NB4 (cell line): ENCODE results near the gene SLCO3A1.

Source experiments
- DNase-seq: peaks from one replicate; pipeline ENCODE4 v3.0.0; 2010; ENCODE audit warnings: low read depth
- H3K4me3 ChIP-seq: one replicate; pipeline ENCODE4 v1.5.1; 2011; ENCODE audit warnings: mild to moderate bottlenecking, low read depth, low read length, moderate library complexity
- MYC ChIP-seq: IDR thresholded peaks from 2 replicates; pipeline ENCODE4 v1.6.1; 2011; ENCODE audit warnings: low read depth, low read length
- POLR2A ChIP-seq: IDR thresholded peaks from 2 replicates; pipeline ENCODE4 v1.6.1; 2011; ENCODE audit warnings: mild to moderate bottlenecking; ENCODE audit not compliant: insufficient read length; ENCODE audit errors: extremely low read depth
- TF ChIP-seq, protein P1 (sequence below): IDR thresholded peaks from one replicate; pipeline ENCODE4 v1.5.1; 2012; ENCODE audit warnings: low read depth, low read length
- TF ChIP-seq, protein P2 (sequence below): IDR thresholded peaks from 2 replicates; pipeline ENCODE4 v1.6.1; 2011; ENCODE audit warnings: low read depth, low read length

SLCO3A1 gene

DNA sequence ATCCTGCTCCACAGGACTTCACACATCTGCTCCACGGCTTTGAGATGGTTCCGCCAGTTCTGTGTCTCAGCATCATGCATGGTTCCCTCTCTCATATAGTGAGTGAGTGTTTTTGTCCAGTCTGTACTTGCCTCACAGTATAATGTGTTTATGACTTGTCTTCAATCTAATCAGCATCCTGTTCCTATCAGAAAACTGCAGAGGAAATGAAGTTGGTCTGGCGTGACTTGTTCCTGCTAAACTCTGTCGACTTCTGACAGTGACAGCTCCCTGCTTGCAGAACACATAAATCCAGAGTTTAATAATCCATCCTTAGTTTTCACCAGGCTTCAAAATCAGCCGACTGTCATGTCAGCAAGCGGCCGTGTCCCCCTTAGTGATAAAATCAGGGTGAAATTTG is 222.3 kb downstream of the SLCO3A1 start:
- H3K4me3 ChIP-seq, result no peak overlapping the region
- DNase-seq, result no peak
- TF ChIP-seq MYC (no peak), POLR2A (no peak)
- TF ChIP-seq, protein P1, sequence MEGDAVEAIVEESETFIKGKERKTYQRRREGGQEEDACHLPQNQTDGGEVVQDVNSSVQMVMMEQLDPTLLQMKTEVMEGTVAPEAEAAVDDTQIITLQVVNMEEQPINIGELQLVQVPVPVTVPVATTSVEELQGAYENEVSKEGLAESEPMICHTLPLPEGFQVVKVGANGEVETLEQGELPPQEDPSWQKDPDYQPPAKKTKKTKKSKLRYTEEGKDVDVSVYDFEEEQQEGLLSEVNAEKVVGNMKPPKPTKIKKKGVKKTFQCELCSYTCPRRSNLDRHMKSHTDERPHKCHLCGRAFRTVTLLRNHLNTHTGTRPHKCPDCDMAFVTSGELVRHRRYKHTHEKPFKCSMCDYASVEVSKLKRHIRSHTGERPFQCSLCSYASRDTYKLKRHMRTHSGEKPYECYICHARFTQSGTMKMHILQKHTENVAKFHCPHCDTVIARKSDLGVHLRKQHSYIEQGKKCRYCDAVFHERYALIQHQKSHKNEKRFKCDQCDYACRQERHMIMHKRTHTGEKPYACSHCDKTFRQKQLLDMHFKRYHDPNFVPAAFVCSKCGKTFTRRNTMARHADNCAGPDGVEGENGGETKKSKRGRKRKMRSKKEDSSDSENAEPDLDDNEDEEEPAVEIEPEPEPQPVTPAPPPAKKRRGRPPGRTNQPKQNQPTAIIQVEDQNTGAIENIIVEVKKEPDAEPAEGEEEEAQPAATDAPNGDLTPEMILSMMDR, result no peak
- TF ChIP-seq, protein P2, sequence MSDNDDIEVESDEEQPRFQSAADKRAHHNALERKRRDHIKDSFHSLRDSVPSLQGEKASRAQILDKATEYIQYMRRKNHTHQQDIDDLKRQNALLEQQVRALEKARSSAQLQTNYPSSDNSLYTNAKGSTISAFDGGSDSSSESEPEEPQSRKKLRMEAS, result no peak

DNA sequence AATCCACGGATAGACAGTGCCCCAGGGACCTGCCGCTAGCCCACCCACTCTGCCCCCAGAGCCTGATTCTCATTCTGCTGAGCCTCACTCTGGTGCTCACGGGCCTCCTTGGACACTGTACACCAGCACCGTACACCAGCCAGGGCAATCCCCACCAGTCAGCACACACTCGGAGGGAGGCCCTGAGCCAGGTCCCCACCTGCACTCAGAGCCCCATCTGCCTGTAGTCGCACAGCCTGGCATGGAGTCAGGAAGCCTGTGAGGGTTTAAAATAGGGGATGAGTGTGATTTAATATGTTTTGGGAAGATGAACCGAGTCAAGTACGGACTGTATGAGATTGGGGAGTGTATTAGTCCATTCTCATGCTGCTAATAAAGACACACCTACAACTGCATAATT is 223.0 kb downstream of the SLCO3A1 start:
- no peak for DNase-seq
- H3K4me3 ChIP-seq, result no peak overlapping the region
- TF ChIP-seq, protein P2, result no peak
- TF ChIP-seq POLR2A, result no peak
- TF ChIP-seq, protein P1, result no peak
- no peak for TF ChIP-seq MYC

DNA sequence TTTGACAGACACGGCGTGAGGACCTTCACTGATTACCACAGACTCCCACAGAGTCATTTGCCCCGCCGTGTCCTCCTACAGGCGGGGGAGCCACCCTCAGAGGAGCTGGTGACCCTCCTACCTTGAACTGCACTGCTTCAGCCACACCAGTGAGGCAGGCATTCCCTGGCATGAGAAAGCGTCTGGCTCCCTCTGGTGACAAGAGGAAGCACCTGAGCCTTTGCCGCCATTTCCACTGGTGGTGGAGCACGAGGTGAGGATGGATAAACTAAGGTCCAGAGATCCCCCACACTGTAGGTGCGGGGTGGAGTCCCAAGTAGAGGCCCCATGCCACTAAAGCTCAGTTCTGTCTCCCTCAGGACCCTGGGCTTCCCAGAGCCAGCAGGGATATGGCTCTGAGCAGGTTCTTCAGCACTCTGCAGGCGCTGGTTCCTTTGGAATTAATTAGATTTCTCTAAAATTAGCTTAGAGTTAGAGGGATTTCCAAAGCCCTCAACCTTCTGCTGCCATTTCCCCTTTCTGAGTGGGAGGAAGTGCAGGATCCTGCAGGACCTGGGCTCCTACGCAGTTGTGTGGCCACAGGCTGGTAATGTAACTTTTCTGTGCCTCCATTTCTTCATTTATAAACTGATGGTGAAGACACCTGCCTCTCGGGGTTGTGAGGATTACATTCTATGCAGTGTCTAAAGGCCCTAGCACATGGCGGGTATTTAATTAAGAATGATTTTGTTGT is 224.0 kb downstream of the SLCO3A1 start:
- H3K4me3 ChIP-seq, result no peak overlapping the region
- TF ChIP-seq, protein P1, result peak; percentile 84
- TF ChIP-seq, protein P2, result peak; percentile 84
- TF ChIP-seq MYC (peak; percentile 91), POLR2A (no peak)
- peak; percentile 80 for DNase-seq

DNA sequence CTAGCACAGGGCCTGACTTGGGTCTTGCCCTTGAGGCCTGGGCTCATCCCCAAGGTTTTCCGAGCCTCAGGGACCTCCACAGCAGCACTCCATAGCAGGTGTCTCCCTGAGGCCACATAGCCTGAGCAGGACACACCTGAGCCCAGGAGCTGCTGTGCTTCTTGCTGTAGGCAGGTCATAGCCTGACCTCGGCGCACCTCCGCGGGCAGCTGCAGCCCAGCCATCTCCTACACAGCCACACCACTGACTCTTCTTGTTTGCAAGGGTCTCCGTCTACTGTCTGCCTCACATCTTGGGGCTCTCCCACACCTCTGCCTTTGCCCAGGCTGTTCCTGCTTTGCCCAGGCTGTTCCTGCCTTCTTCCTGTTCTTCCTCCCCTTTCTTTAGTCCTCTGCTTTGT is 224.8 kb downstream of the SLCO3A1 start:
- no peak for DNase-seq
- H3K4me3 ChIP-seq, result no peak overlapping the region
- TF ChIP-seq, protein P1, result no peak
- no peak for TF ChIP-seq POLR2A
- no peak for TF ChIP-seq MYC

DNA sequence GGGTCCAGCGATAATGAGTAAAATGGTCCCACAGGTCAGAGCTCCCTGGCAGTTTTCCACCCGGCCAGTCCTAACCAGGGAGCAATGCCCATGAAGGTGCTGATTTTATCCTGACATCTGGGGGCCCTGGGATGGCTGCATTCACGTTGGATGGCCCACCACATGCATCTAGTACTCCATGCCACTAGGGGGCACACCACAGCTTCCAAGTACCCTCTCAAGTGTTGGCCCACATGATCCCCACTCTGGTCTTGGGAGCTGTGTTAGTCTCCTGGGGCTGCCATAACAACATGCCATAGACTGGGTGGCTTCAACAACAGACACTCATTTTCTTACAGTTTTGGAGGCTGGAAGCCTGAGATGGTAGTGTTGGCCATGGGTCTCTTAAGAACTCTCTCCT is 225.5 kb downstream of the SLCO3A1 start:
- TF ChIP-seq MYC, result no peak
- TF ChIP-seq, protein P2, result no peak; the same call in 1 of the 2 replicates
- TF ChIP-seq, protein P1, result peak; percentile 48
- H3K4me3 ChIP-seq, result no peak overlapping the region
- peak; percentile 59 for DNase-seq

DNA sequence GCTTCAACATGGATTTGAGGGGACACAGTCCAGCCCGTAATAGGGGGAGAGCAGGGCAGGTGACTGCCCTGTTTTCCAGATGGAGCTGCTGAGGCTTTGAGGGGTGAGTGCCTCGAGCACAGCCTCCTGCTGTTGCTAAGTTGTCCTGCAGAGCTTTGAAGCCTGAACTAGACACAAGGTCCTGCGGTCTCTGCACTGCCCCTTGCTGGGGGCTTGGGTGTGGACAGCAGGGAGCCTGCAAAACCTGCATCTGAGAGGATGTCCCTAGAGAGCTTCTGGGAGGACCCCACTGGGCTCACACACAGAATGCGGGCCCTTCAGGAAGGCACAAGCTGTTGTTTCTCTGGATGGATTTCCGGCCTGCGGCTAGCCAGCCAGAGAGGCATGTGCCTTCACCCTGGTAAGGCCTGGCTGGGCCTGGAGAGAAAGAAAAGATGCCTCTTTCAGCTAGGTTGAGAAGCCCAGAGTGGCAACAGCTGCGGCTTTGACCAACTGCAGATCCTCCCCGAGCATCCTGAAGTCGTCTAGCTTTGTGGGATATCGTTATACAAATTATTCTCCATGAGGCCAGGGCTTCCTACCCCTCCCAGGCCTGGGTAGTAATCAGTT is 226.2 kb downstream of the SLCO3A1 start:
- no peak overlapping the region for H3K4me3 ChIP-seq
- no peak for TF ChIP-seq POLR2A
- TF ChIP-seq, protein P2, result no peak
- TF ChIP-seq, protein P1, result no peak
- TF ChIP-seq MYC, result no peak
- DNase-seq, result no peak
